Measurements from ENCODE around the gene HMGCS1.

DNA sequence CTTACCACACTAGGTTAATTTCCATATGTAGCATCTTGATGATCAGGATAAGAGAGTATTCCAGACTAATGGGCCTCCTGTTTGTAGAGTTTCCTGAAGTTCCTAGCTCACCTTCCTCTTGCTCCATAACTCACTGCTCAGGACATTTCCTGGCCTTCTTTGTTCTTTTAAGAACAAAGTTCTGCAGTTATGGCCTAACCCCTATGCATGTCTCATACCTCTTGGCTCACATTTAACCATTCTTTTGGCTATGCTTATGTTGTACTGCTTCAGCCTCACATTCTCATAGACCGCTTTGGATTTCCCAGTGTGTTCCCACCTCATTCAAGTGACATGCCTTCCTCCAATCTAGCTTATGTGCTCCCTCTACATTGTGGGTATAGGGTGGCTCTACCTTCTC, 40.5 kb upstream of the HMGCS1 start:
- no peak for TF ChIP-seq EZH2 (IDR thresholded peaks at IDR 0.05; ENCODE audit: insufficient read depth, poor library complexity, severe bottlenecking)
- no peak for TF ChIP-seq EZH2phosphoT487 (IDR thresholded peaks at IDR 0.05; ENCODE audit: insufficient read depth, low read depth)

Data from GM23248 (cell line).